ENCODE data around the gene ADORA2A.

The ADORA2A gene

GRCh38 chr22:24446260-24446611 is 18.8 kb downstream of the ADORA2A start:
- TF ChIP-seq CTCF (IDR thresholded peaks at IDR 0.05; ENCODE audit: insufficient read depth, low read depth, low read length, missing control alignments): no peak
- H3K4me3 ChIP-seq (ENCODE audit: low read depth, low read length): no peak overlapping the region

GRCh38 chr22:24450610-24451009 is 23.2 kb downstream of the ADORA2A start:
- DNase-seq (ENCODE audit: low read depth): no peak
- no peak overlapping the region for H3K4me3 ChIP-seq (ENCODE audit: low read depth, low read length)
- TF ChIP-seq CTCF (IDR thresholded peaks at IDR 0.05; ENCODE audit: insufficient read depth, low read depth, low read length, missing control alignments): no peak

More at GRCh38 chr22:24446260-24446611, 18.8 kb downstream of the ADORA2A start:
- no peak for DNase-seq (ENCODE audit: low read depth)

GRCh38 chr22:24451162-24451561 is 23.8 kb downstream of the ADORA2A start:
- H3K4me3 ChIP-seq (ENCODE audit: low read depth, low read length): no peak overlapping the region
- no peak for DNase-seq (ENCODE audit: low read depth)
- TF ChIP-seq CTCF (IDR thresholded peaks at IDR 0.05; ENCODE audit: insufficient read depth, low read depth, low read length, missing control alignments): no peak

- no peak for TF ChIP-seq CTCF (IDR thresholded peaks at IDR 0.05; ENCODE audit: insufficient read depth, low read depth, low read length, missing control alignments)
- DNase-seq (ENCODE audit: low read depth): no peak
Measured at GRCh38 chr22:24453853-24454252, 26.5 kb downstream of the ADORA2A start.

GRCh38 chr22:24455039-24455438 is 27.6 kb downstream of the ADORA2A start:
- no peak for TF ChIP-seq CTCF (IDR thresholded peaks at IDR 0.05; ENCODE audit: insufficient read depth, low read depth, low read length, missing control alignments)

More at GRCh38 chr22:24453853-24454252, 26.5 kb downstream of the ADORA2A start:
- H3K4me3 ChIP-seq (ENCODE audit: low read depth, low read length): no peak overlapping the region

GRCh38 chr22:24455751-24456426 is 28.5 kb downstream of the ADORA2A start:
- DNase-seq (ENCODE audit: low read depth): no peak
- no peak for TF ChIP-seq CTCF (IDR thresholded peaks at IDR 0.05; ENCODE audit: insufficient read depth, low read depth, low read length, missing control alignments)

More at GRCh38 chr22:24455039-24455438, 27.6 kb downstream of the ADORA2A start:
- no peak overlapping the region for H3K4me3 ChIP-seq (ENCODE audit: low read depth, low read length)
- DNase-seq (ENCODE audit: low read depth): no peak

GRCh38 chr22:24457894-24458420 is 30.6 kb downstream of the ADORA2A start:
- H3K4me3 ChIP-seq (ENCODE audit: low read depth, low read length): no peak overlapping the region
- DNase-seq (ENCODE audit: low read depth): no peak
- no peak for TF ChIP-seq CTCF (IDR thresholded peaks at IDR 0.05; ENCODE audit: insufficient read depth, low read depth, low read length, missing control alignments)

More at GRCh38 chr22:24455751-24456426, 28.5 kb downstream of the ADORA2A start:
- H3K4me3 ChIP-seq (ENCODE audit: low read depth, low read length): no peak overlapping the region
